ENCODE data around the gene HYDIN.
"Not testable (repeated sequence)": the region's sequence is repeated elsewhere in the genome, so short reads cannot be mapped to it uniquely, and the experiment has no call there.

Gene HYDIN

DNA sequence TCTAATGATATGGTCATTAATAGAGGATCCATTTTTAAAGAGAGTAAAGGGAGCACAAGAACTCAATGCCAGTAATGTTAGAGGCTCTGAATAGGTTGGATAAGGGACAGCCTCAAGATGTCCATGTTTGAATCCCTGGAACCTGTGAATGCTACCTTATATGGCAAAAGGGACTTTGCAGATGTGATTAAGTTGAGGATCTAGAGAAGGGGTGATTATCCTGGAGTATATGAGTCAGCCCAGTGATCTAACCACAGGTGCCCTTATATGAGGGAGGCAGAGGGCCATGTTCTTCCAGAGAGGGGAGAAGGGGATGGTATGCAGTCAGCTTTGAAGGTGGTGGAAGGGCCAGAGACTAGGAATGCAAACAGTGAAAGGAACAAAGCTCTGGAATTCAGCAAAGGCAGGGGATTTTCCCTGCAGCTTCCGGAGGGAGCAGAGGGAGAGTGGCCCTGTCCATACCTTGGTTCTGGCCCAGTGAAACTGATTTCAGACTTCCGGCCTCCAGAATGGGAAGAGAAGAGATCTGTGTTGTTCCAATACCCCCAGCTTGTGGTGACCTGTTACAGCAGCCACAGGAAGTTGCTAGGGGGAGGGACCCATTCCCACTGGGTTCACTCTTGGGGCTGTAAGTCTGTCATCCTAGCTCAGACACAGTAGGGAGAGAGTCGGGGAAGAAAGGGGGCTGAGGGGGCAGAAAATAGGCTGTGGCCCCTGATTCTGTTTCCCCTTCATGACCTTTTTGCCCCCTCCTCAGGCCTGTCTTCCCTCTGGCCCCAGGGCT lies 220.9 kb downstream of the HYDIN start:
- DNase-seq: not testable (repeated sequence)

DNA sequence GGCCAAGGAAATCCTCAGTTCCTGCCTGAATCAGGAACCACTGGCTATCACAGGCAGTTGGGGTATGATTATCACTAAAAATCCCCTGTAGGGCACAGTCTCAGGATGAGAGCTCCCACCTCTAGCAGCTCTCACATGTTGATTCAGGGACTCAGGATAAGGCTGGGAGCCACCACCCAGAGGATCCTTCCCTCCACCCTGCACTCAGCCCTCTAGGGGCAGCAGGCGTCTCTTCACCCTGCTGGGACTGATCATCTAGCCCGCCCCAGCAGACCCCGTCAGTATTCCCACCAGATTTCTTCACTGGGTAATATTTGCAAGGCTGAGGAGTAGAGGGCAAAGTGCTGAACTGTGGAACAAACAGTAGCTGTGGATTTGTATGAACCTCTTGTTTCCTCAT lies 224.0 kb downstream of the HYDIN start:
- not testable (repeated sequence) for DNase-seq

DNA sequence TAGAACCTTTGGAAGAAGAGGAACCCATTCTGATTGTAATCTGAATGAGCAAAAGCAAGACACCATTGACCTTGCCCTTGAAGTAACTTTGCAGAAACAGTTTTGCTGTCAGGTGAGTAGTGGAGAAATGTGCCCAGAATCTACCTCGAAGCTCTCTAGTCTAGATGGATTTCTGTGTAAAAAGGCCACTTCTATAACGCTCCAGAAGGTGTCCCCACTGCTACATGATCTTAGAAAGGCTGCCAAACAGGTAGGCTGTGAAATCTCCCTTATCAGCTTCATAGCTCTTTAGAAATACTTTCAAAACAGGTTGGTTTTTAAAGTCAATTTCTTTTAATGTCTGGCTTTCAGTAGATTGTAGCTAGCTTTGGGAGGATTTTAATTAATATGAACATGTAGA lies 230.8 kb downstream of the HYDIN start:
- DNase-seq: not testable (repeated sequence)

DNA sequence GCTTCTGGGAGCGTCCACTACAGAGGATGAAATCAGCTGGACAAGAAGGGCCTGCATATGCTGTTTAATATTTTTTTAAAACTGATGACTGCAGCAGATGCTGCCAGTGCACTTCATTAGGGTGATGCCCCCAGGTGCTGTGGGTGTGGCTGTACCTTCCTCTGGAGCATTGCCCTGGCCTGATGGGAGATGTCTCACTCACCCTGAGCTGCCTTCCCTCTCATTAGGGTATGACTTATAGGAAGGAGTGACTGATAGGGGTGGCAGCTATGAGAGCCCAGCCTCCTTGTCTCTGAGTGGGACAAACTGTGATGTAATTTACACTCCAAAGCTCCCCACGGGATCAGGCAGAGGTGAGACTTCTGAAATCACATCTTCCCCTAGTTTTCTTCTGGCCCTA lies 234.7 kb downstream of the HYDIN start:
- not testable (repeated sequence) for DNase-seq

DNA sequence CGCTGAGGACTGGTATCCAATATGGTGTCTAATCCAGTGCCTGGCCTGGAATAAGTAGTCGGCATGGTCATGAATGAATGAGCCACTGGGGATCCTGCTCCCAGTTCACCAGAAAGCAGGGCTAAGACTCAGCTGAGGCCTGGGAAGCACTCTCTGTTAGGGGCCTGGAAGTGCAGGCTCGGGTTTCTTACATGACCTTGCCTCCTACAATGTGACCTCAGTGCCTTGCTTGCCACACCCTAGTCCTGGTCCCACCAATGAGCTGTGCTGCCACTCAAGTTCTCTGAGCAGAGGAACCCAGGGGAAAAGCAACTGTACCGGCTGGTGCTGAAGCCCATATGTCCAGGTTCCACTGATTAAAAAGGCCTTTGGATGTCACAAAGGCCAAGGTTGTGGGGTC lies 238.0 kb downstream of the HYDIN start:
- DNase-seq: not testable (repeated sequence)

GRCh38 chr16:70987019-70987715 lies 243.4 kb downstream of the HYDIN start:
- DNase-seq: not testable (repeated sequence)

DNA sequence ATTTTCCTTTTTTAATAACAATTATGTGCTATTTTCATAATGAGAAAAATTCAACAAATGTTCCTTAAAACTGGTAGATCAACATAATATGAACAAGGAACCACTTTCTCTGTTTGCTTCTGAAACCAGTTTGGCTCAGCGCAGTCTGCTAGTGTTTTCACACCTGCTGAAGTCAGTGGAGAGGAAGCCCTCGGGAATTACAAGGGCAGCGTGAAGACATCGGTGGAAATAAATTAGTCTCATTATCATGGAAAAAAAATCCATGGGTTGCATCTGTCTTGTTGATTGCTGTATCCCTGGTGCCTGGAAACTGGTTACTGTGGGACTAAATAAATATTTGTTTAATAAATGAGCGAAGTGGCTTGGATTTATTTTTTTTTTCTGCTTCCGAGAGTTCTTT lies 245.8 kb downstream of the HYDIN start:
- not testable (repeated sequence) for DNase-seq

DNA sequence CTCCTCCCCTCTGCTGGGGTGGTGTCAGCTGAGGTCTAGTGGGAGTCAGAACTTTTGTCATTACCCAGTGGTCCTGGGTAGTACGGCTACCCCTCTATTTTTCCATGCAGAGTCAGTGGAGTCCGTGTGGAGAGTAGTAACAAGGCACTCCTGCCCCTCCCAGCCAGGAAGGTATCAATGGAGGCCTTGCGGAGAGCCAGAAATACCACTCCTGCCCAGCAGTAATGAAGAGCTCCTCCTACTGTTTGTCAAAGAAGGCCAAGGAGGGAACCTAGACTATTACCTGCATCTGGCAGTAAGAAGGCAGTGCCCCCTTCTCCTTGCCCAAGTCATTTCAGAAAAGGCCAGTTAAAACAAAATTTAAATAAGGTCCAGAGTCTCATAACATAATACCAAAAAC lies 262.2 kb downstream of the HYDIN start:
- DNase-seq: not testable (repeated sequence)

- DNase-seq: not testable (repeated sequence)
These were observed 270.4 kb downstream of the HYDIN start for GRCh38 chr16:70960169-70960568.

DNA sequence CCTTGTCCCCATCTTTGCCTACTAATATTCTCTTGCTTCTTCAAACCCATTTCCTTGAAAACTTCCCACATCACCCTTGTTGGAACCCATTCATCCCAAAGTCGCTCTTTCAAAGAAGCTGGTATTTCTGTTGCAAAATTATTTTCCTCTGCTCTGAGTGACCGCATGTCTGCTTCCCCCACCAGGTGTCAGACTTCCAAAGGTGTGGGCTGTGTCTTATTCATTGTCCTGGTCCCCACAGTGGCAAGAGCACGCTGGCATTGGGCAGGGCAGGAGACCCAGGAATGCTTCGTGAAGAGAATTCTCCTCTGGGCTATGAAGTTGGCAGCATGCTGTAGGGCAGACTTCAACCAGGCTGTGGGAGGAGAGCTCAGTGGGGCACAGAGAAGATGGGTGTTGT lies 275.6 kb downstream of the HYDIN start:
- DNase-seq: not testable (repeated sequence)

- DNase-seq: not testable (repeated sequence)
These were observed 276.7 kb downstream of the HYDIN start for GRCh38 chr16:70953824-70954223.

- not testable (repeated sequence) for DNase-seq
These were observed 287.0 kb downstream of the HYDIN start for GRCh38 chr16:70943551-70943950.

DNA sequence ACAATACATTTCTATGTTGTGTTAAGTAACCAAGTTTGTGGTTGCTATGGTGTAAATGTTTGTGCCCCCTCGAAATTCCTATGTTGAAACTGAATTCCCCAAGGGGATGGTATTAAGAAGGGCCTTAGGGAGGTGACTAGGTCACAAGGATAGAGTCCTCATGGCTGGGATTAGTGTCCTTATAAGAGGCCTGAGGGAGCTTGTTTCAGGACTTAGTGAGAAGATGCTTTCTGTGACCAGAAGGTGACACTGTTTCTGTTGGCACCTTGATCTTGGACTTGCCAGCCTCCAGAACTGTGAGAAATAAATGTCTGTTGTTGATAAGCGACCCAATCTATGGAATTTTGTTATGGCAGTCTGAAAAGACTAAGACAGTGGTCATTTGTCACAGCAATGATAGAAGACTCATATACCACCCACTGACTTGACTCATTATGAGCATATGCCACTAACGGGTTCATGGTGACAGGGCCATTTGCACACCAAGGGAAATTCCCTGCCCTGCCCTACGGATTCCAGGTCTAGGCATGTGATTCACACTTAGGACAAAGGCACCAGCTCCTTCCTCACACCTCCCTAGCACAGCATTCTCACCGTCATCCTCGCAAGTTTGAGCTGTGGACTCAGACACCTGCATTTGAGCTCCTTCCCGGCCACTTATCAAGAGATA lies 290.7 kb downstream of the HYDIN start:
- DNase-seq: not testable (repeated sequence)

GRCh38 chr16:70936781-70937525 lies 293.6 kb downstream of the HYDIN start:
- peak in 15 of 58 donors; percentile 1 to 51 (median 7) for DNase-seq

DNA sequence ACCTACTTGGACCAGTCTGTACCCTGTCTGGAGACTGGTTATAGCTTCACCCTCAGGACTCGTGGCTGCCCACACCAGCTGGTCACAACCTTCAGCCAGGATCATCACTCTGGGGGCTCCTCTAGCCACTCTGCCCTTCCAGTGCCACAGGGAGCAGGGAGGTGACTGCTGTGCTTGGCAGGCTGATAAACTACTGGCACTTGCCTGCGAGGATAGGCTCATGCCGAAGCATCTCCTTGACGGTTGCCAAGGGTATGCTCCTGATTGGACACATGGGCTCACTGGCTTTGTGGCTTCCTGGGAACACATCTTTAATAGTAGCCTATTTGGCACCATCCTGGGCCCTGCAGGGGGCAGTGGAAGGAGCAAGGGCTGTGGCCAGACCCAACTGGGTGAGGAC lies 295.2 kb downstream of the HYDIN start:
- not testable (repeated sequence) for DNase-seq

DNA sequence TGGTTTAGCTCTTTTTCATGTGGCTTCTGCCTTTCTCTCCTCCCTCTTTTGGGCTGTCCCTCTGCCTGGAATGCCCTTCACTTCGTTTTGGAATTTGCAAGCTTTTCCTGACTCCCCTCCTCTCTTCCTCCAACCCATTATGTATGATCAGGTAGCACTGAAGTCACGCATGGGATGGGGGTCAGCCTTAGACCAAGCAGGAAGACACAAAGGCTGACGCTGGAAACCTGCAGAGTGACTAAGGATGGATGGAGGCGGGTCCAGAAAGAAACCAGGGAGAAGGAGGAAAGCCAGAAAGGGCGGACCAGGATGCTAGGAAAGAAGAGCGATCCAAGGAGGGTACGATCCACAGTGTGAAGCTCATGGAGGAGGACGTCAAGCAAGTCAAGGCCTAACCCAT lies 296.8 kb downstream of the HYDIN start:
- DNase-seq: not testable (repeated sequence)

DNA sequence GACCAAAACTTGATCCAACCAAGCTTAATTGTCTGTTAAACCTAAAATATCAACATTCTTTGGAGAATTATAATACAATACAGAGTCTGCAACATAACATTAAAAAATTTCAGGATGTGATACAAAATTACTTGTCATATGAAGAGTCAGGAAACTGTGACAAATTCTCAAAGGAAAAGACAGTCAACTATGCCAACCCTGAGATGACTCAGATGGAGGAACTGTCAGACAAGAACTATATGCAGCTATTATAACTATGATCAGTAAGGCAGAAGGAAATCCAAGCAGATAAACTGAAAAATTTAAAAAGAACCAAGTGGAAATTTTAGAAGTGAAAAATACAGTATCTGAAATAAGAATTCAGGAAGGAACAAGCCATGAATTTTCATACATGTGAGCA lies 299.8 kb downstream of the HYDIN start:
- DNase-seq: not testable (repeated sequence)

DNA sequence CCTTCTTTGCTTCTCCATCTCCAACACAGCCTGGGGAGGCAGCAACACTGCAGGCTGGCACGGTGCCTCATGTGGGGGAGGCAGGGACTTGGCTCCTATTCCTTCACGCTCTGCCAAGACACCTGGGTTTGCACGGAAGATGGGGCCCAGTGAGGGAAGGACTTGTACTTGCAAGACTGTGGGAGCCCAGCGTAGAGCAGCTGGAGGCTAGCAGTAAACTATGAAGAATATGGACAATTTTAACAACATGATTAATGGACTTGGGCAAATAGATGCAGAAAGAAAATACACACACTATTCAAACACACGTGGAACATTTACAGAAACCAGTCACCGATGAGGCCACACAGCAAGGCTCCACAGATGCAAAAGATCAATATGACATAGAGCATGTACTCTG lies 308.4 kb downstream of the HYDIN start:
- DNase-seq: peak in 15 of 58 donors; percentile 1 to 34 (median 9)

- DNase-seq: not testable (repeated sequence)
These were observed 309.9 kb downstream of the HYDIN start for GRCh38 chr16:70920661-70921060.

DNA sequence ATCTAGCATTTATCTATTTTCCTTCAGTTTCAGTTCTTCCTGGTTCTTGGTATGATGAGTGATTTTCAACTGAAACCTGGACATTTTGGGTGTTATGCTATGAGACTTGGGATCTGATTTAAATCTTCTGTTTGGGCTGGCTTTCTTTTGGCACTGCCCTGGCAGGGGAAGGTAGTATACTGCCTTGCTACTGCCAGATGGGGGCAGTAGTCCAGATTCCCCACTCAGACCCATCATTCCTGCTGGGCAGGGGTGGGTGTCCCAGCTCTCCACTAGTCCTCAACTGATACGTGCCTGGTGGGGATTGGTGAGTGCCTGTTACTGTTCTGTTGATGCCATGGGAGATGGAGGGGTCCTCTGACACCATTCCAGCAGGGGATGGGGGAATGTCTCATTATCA lies 342.3 kb downstream of the HYDIN start:
- not testable (repeated sequence) for DNase-seq

DNA sequence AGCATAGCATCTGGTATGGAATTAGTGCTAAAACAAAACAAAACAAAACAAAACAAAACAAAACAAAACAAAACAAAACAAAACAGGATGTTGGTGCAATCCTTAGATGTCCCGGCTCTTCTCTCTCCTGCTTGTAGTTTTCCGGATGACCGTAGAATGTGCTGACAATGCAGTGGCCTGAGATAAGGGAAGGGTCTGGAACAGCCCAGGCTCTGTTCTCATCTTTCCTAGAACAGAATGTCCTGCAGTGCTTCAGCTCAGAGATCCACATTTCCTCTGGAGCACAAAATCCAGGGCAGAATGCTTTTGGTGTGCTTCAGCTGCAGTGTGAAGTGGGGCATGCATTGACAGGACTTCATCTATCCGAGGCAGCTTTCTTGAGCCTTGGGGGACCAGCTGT lies 345.9 kb downstream of the HYDIN start:
- DNase-seq: not testable (repeated sequence)

All from anterior cingulate cortex (tissue), 58 donors.